Activated CD8-positive, alpha-beta T cell treated with anti-CD3 and anti-CD28 coated beads for 36 hours (primary cell): ENCODE data around the gene FMNL2. TPM values are rescaled to one million over a fixed set of nuclear protein-coding genes. Genes with fewer than 3 reads are reported as not detected.

Source experiments
- ATAC-seq: fragments of 200-7000 bp; cut with Tn5 transposase; one replicate; pipeline ENCODE4 v1.10.0; 2021; ENCODE audit warnings: mild to moderate bottlenecking, moderate library complexity
- CTCF ChIA-PET: fragments of 350-600 bp; sonication (Branson Sonifier 250); formaldehyde crosslinking; loops from one replicate; lab custom pipeline; 2021; ENCODE audit warnings: antibody characterized with exemption; lab: Charles Lee
- POLR2A ChIA-PET: fragments of 350-600 bp; sonication (Branson Sonifier 250); formaldehyde crosslinking; loops from one replicate; lab custom pipeline; 2021; ENCODE audit warnings: antibody characterized with exemption; lab: Charles Lee
- DNase-seq: peaks from one replicate; pipeline ENCODE4 v3.0.0-alpha.2; 2020
- H3K27ac Mint-ChIP-seq: one replicate; pipeline ENCODE4 v1.8.0; 2021; ENCODE audit warnings: mild to moderate bottlenecking, mixed read lengths
- H3K27me3 Mint-ChIP-seq: one replicate; pipeline ENCODE4 v1.8.0; 2021; ENCODE audit warnings: mixed read lengths
- H3K36me3 Mint-ChIP-seq: one replicate; pipeline ENCODE4 v1.8.0; 2021; ENCODE audit warnings: low read depth, mixed read lengths
- H3K4me1 Mint-ChIP-seq: one replicate; pipeline ENCODE4 v1.8.0; 2021; ENCODE audit warnings: low read depth, mixed read lengths
- H3K4me3 Mint-ChIP-seq: one replicate; pipeline ENCODE4 v1.8.0; 2021; ENCODE audit warnings: mild to moderate bottlenecking, moderate library complexity, mixed read lengths
- H3K9me3 Mint-ChIP-seq: one replicate; pipeline ENCODE4 v1.8.0; 2021; ENCODE audit warnings: mixed read lengths
- CTCF ChIP-seq: fragments of 200-600 bp; IDR thresholded peaks from one replicate; pipeline ENCODE4 v1.8.0; 2022; ENCODE audit warnings: antibody characterized with exemption, mild to moderate bottlenecking
- intact Hi-C: fragments of 100-400 bp; cut with micrococcal nuclease; formaldehyde crosslinking; loops from one replicate; pipeline ENCODE4 v1.10.0; 2022
- total RNA-seq, 2 experiments: library from RNA; stranded (reverse); gene quantifications; one replicate each; pipeline ENCODE4 v1.2.3, GENCODE V29; 2021

Gene FMNL2
- total RNA-seq, 2 experiments from 2014 or later: 1.1 TPM

DNA sequence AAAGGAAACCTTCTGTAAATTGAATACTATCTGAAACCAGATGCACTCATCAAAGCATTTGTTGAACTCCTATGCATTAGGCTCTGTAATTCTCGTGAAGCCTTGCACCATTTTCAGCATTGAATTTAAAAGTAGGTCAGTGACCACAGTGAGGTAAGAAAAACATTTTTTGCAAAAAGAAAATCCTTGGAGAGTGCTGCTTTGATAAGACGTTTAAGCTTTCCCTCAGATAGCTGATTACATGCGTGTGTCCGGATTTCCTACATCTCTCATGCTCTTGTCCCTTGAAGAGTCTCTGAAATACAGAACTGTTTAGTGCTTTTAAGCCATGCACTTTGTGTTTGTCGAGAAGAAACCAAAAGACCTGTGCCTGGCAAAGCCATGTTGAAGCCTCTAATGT lies 113.6 kb downstream of the FMNL2 start:
- DNase-seq (no peak), ATAC-seq (no peak)
- Mint-ChIP-seq H3K36me3 (no peaks in the 10 kb centered on the region), H3K4me3 (no peak overlapping the region), H3K9me3 (no peaks in the 10 kb centered on the region), H3K27me3 (peaks cover 6% of the 10 kb centered on the region), H3K4me1 (no peaks in the 10 kb centered on the region), H3K27ac (no peak overlapping the region)
- no peak for TF ChIP-seq CTCF
- intact Hi-C loops: no loop called here
- ChIA-PET POLR2A (no interaction called here), CTCF (no interaction called here)

DNA sequence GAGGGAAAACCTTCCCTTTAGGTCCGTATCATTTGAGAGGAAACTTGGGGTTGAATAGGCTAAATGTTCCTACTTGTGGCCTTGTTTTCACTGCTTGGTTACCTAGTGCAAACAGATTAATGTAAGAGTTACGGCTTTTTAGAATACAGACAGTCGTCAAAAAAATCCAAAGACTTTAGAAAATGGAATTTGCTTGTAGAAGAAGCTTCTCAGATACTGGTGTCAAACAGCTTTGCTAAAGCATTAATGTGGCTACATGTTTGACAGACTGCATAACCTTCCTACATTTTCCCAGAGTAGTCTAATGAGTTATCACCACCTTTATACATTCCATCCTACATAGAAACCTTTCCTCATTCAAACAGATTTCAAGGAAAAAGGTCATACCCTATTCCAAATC lies 114.6 kb downstream of the FMNL2 start:
- Mint-ChIP-seq H3K9me3 (no peaks in the 10 kb centered on the region), H3K4me1 (no peaks in the 10 kb centered on the region), H3K36me3 (no peaks in the 10 kb centered on the region), H3K27me3 (peaks cover 6% of the 10 kb centered on the region), H3K4me3 (no peak overlapping the region), H3K27ac (no peak overlapping the region)
- no peak for TF ChIP-seq CTCF
- intact Hi-C loops: no loop called here
- ChIA-PET POLR2A (interaction anchor here (1.1 kb wide), 1 partner anchor 36 kb away, joined by 3 read pairs; no protein-coding TSS in a partner anchor), CTCF (no interaction called here)
- DNase-seq (no peak), ATAC-seq (no peak)

DNA sequence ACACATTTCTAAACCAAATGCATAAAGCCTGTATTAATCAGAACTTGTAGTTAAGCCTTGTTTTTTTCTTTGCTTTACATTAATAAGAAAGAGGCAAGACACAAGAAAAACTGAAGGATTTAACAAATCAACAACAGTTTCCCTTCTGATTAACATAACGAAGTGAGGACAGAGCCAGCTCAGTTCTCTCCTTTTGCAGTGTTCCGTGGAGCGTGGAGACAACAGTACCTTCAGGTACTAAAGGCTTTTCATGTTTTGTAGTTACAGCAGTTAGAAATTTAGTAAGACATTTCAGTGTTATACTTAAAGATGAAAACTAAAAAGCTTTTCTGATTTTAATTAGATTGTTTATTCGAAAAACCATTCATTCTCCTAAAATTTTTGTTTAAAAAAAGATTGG lies 115.2 kb downstream of the FMNL2 start:
- no peak overlapping the region for H3K27ac Mint-ChIP-seq
- H3K4me3 Mint-ChIP-seq: no peak overlapping the region
- POLR2A ChIA-PET: interaction anchor here (1.1 kb wide), 1 partner anchor 35 kb away, joined by 3 read pairs; no protein-coding TSS in a partner anchor
- H3K9me3 Mint-ChIP-seq: no peaks in the 10 kb centered on the region
- DNase-seq (no peak), ATAC-seq (no peak)
- H3K27me3 Mint-ChIP-seq: peaks cover 6% of the 10 kb centered on the region
- TF ChIP-seq CTCF: no peak
- H3K4me1 Mint-ChIP-seq: no peaks in the 10 kb centered on the region
- intact Hi-C loops: no loop called here
- CTCF ChIA-PET: no interaction called here
- H3K36me3 Mint-ChIP-seq: no peaks in the 10 kb centered on the region

DNA sequence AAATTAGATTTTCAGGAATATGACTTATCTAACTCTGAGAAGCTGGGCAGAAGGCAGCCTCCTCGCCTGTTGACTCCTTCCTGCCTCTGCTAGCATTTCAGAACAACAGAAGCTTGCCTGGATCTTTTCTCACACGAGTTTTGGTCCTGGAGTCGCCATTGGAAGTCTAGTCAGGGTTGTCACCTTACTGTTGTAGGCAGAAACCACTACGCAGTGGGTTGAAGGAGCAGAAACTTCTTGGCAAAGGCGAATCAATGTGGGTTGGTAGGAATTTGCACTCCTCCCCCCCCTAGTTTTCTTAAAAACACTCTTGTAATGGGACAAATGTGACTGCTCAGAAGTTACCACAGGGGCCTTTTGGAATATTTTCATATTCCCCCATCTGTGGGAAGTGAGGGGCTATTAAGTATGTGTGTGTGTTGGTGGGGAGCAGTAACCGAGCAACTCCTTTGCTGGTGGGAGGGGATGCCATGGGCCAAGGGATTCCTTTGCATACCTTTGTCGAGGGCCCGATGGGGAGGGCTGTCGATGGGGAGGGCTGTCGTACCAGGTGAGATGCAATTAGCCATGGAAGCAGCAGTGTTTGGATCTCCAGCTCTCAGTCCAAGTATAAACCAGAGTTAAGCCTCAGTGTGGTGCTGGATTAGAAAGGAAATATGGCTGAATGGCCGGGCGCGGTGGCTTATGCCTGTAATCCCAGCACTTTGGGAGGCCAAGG lies 117.4 kb downstream of the FMNL2 start:
- Mint-ChIP-seq H3K27me3 (peaks cover 6% of the 10 kb centered on the region), H3K4me3 (no peak overlapping the region), H3K36me3 (no peaks in the 10 kb centered on the region), H3K4me1 (no peaks in the 10 kb centered on the region), H3K9me3 (no peaks in the 10 kb centered on the region), H3K27ac (no peak overlapping the region)
- ChIA-PET POLR2A (no interaction called here), CTCF (no interaction called here)
- ATAC-seq: no peak
- DNase-seq: no peak
- TF ChIP-seq CTCF: no peak
- intact Hi-C loops: no loop called here

DNA sequence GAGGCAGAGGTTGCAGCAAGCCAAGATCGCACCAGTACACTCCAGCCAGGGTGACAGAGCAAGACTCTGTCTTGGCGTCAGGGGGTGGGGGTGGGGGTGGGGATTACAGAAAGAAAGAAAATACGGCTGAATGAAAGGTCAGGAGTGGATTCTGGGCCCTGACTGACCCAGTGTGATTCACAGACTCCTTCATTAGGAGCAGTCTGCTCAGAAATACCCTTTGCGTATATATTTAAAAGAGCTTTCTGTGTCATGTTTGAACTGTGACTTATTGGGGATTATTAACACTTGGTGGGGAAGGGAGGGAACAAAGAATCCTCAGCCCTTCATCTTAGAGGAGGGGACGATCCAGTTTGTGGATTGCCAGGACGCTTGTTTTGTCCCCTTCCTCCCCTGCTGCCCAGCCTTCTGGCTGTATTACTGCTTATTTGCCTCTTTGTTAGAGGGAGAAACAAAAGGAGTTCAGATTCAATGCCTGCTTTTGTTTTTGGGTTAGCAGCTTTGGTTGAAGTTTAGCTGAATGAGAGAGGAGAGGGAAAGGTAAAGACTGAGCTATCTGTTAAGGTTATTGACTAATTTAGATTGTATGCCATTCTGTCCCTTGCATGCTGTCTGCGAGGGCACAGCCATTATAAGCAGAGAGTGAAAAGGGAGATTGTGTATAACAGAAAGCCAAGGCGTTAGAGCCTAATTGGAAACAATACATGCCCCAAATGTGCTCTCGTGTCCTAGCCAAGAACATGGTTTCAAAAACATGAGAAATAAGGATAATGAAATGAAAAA lies 118.3 kb downstream of the FMNL2 start:
- no peaks in the 10 kb centered on the region for H3K4me1 Mint-ChIP-seq
- no peak overlapping the region for H3K4me3 Mint-ChIP-seq
- TF ChIP-seq CTCF: no peak
- no peak for DNase-seq
- no peak overlapping the region for H3K27ac Mint-ChIP-seq
- no peaks in the 10 kb centered on the region for H3K36me3 Mint-ChIP-seq
- ChIA-PET POLR2A (no interaction called here), CTCF (no interaction called here)
- no peak for ATAC-seq
- intact Hi-C loops: no loop called here
- no peaks in the 10 kb centered on the region for H3K9me3 Mint-ChIP-seq
- H3K27me3 Mint-ChIP-seq: peaks cover 6% of the 10 kb centered on the region
